Neural crest cell (in vitro differentiated cells): Measurements from ENCODE around the gene LRRFIP2. TPM values are rescaled to one million over a fixed set of nuclear protein-coding genes. Genes with fewer than 3 reads are reported as not detected.

ENCODE experiments used
- DNase-seq: peaks from one replicate; pipeline ENCODE4 v3.0.0; 2021; ENCODE audit warnings: low read depth, mixed read lengths, low spot score
- H3K27ac Mint-ChIP-seq: one replicate; pipeline ENCODE4 v1.8.0; 2021; ENCODE audit warnings: mild to moderate bottlenecking, mixed read lengths; ENCODE audit not compliant: unreplicated experiment
- H3K27me3 Mint-ChIP-seq: 2 replicates; pipeline ENCODE4 v1.8.0; 2021; ENCODE audit warnings: low read depth, mild to moderate bottlenecking, mixed read lengths
- H3K36me3 Mint-ChIP-seq: 2 replicates; pipeline ENCODE4 v1.8.0; 2021; ENCODE audit warnings: low read depth, mild to moderate bottlenecking, mixed read lengths
- H3K4me1 Mint-ChIP-seq: 2 replicates; pipeline ENCODE4 v1.8.0; 2021; ENCODE audit warnings: mixed read lengths
- H3K4me3 Mint-ChIP-seq: one replicate; pipeline ENCODE4 v1.8.0; 2021; ENCODE audit warnings: mild to moderate bottlenecking, mixed read lengths
- H3K9me3 Mint-ChIP-seq: 2 replicates; pipeline ENCODE4 v1.8.0; 2021; ENCODE audit warnings: mixed read lengths
- CTCF ChIP-seq: fragments of 200-600 bp; sonication (generic); conservative IDR thresholded peaks from 2 replicates; pipeline ENCODE4 v1.5.0; 2021; ENCODE audit warnings: antibody characterized with exemption, mild to moderate bottlenecking
- total RNA-seq: library from RNA; stranded (reverse); gene quantifications from 2 replicates; pipeline ENCODE4 v1.2.1, GENCODE V29; 2021

Gene LRRFIP2
- total RNA-seq, 1 donor from 2014 or later = 37.2 TPM

GRCh38 chr3:37130984-37131859, 43.2 kb downstream of the LRRFIP2 start:
- H3K4me1 Mint-ChIP-seq = peaks cover 11% of the 10 kb centered on the region
- no peak overlapping the region for H3K27ac Mint-ChIP-seq
- H3K4me3 Mint-ChIP-seq = no peak overlapping the region

GRCh38 chr3:37130448-37130847, 43.9 kb downstream of the LRRFIP2 start:
- no peaks in the 10 kb centered on the region for H3K36me3 Mint-ChIP-seq
- H3K9me3 Mint-ChIP-seq = no peaks in the 10 kb centered on the region
- no peak overlapping the region for H3K27ac Mint-ChIP-seq
- TF ChIP-seq CTCF = no peak
- no peaks in the 10 kb centered on the region for H3K27me3 Mint-ChIP-seq
- no peak overlapping the region for H3K4me3 Mint-ChIP-seq
- H3K4me1 Mint-ChIP-seq = peaks cover 11% of the 10 kb centered on the region
- no peak for DNase-seq

More at GRCh38 chr3:37130984-37131859, 43.2 kb downstream of the LRRFIP2 start:
- no peaks in the 10 kb centered on the region for H3K27me3 Mint-ChIP-seq
- TF ChIP-seq CTCF = no peak
- DNase-seq = no peak
- H3K9me3 Mint-ChIP-seq = no peaks in the 10 kb centered on the region
- no peaks in the 10 kb centered on the region for H3K36me3 Mint-ChIP-seq

GRCh38 chr3:37129871-37130270, 44.5 kb downstream of the LRRFIP2 start:
- no peak overlapping the region for H3K4me3 Mint-ChIP-seq
- H3K9me3 Mint-ChIP-seq = no peaks in the 10 kb centered on the region
- no peaks in the 10 kb centered on the region for H3K27me3 Mint-ChIP-seq
- H3K4me1 Mint-ChIP-seq = peaks cover 11% of the 10 kb centered on the region
- H3K27ac Mint-ChIP-seq = no peak overlapping the region
- no peak for DNase-seq
- no peaks in the 10 kb centered on the region for H3K36me3 Mint-ChIP-seq
- TF ChIP-seq CTCF = no peak

GRCh38 chr3:37127340-37127739, 47.0 kb downstream of the LRRFIP2 start:
- Mint-ChIP-seq H3K9me3 (no peaks in the 10 kb centered on the region), H3K36me3 (no peaks in the 10 kb centered on the region), H3K4me3 (no peak overlapping the region), H3K27ac (no peak overlapping the region), H3K4me1 (peaks cover 11% of the 10 kb centered on the region), H3K27me3 (no peaks in the 10 kb centered on the region)
- no peak for TF ChIP-seq CTCF
- no peak for DNase-seq

GRCh38 chr3:37126856-37127255, 47.5 kb downstream of the LRRFIP2 start:
- Mint-ChIP-seq H3K36me3 (peaks cover 4% of the 10 kb centered on the region), H3K4me1 (peaks cover 9% of the 10 kb centered on the region), H3K4me3 (no peak overlapping the region), H3K27me3 (no peaks in the 10 kb centered on the region), H3K9me3 (no peaks in the 10 kb centered on the region), H3K27ac (no peak overlapping the region)
- no peak for DNase-seq
- TF ChIP-seq CTCF = no peak
